PC-9 (cell line): ENCODE measurements around the gene CALM1.

ENCODE experiments used
- CTCF ChIP-seq: fragments of 200-600 bp; sonication (generic); conservative IDR thresholded peaks from 2 replicates; pipeline ENCODE4 v1.6.1; 2017; ENCODE audit warnings: mixed run types, antibody characterized with exemption, mild to moderate bottlenecking, moderate library complexity
- EZH2 ChIP-seq: fragments of 200-600 bp; sonication (generic); IDR thresholded peaks from 2 replicates; pipeline ENCODE4 v1.8.0; 2017; ENCODE audit warnings: antibody characterized with exemption, low read depth

GRCh38 chr14:90434370-90435020 is 37.7 kb downstream of the CALM1 start:
- TF ChIP-seq CTCF (no peak), EZH2 (no peak)
